ENCODE measurements around the gene VIT. TPM values are rescaled to one million over a fixed set of nuclear protein-coding genes. Genes with fewer than 3 reads are reported as not detected.
"Not testable (repeated sequence)": the region's sequence is repeated elsewhere in the genome, so short reads cannot be mapped to it uniquely, and the experiment has no call there.

The VIT gene
- total and polyA plus RNA-seq, 4 donors: 0.17 to 0.94 (median 0.32) TPM

- no peak for TF ChIP-seq CTCF (IDR thresholded peaks at IDR 0.05; ENCODE audit: control extremely low read depth, extremely low read depth)
- DNase-seq (no peak), ATAC-seq (ENCODE audit: insufficient read depth, low FRiP score) (no peak)
- Histone ChIP-seq H3K36me3 (ENCODE audit: control insufficient read depth in 4 of 4, insufficient read depth in 4 of 4, low read length in 4 of 4) (no peaks in the 10 kb centered on the region), H3K4me3 (no peak overlapping the region), H3K9me3 (ENCODE audit: control insufficient read depth in 4 of 4, insufficient read depth in 3 of 4, low read length in 3 of 4) (peaks cover 0 to 1% (median 0%) of the 10 kb centered on the region in 4 donors), H3K4me1 (ENCODE audit: control insufficient read depth in 5 of 5, insufficient read depth in 5 of 5, low read length in 5 of 5) (peaks cover 0 to 5% (median 0%) of the 10 kb centered on the region in 5 donors), H3K27ac (ENCODE audit: low read depth in 1 of 2, low read length in 1 of 2) (no peak overlapping the region), H3K9ac (ENCODE audit: insufficient read depth in 1 of 2, low read length in 2 of 2) (no peak overlapping the region), H3K27me3 (ENCODE audit: control insufficient read depth in 3 of 3, insufficient read depth in 3 of 3, low read length in 2 of 3) (no peaks in the 10 kb centered on the region)
- WGBS, 2 donors: 44 to 67% methylated on average over 2 of the region's 2 CpGs
These were observed 13.5 kb upstream of the VIT start for GRCh38 chr2:36683002-36683401.

GRCh38 chr2:36688291-36688690 is 8.2 kb upstream of the VIT start:
- H3K4me3 ChIP-seq; H3K9me3 ChIP-seq (ENCODE audit: control insufficient read depth in 4 of 4, insufficient read depth in 3 of 4, low read length in 3 of 4); H3K36me3 ChIP-seq (ENCODE audit: control insufficient read depth in 4 of 4, insufficient read depth in 4 of 4, low read length in 4 of 4); H3K9ac ChIP-seq (ENCODE audit: insufficient read depth in 1 of 2, low read length in 2 of 2); ATAC-seq (ENCODE audit: insufficient read depth, low FRiP score); H3K27ac ChIP-seq (ENCODE audit: low read depth in 1 of 2, low read length in 1 of 2); DNase-seq; H3K27me3 ChIP-seq (ENCODE audit: control insufficient read depth in 3 of 3, insufficient read depth in 3 of 3, low read length in 2 of 3): not testable (repeated sequence)
- peaks cover 0 to 18% (median 0%) of the 10 kb centered on the region in 5 donors for H3K4me1 ChIP-seq (ENCODE audit: control insufficient read depth in 5 of 5, insufficient read depth in 5 of 5, low read length in 5 of 5)
- 97 to 99% methylated on average over 17 to 30 of the region's 30 CpGs for WGBS, 2 donors

- ATAC-seq (ENCODE audit: insufficient read depth, low FRiP score); H3K4me3 ChIP-seq; DNase-seq; H3K9ac ChIP-seq (ENCODE audit: insufficient read depth in 1 of 2, low read length in 2 of 2); H3K27me3 ChIP-seq (ENCODE audit: control insufficient read depth in 3 of 3, insufficient read depth in 3 of 3, low read length in 2 of 3); H3K9me3 ChIP-seq (ENCODE audit: control insufficient read depth in 4 of 4, insufficient read depth in 3 of 4, low read length in 3 of 4); H3K36me3 ChIP-seq (ENCODE audit: control insufficient read depth in 4 of 4, insufficient read depth in 4 of 4, low read length in 4 of 4); H3K27ac ChIP-seq (ENCODE audit: low read depth in 1 of 2, low read length in 1 of 2): not testable (repeated sequence)
- WGBS, 2 donors: 82 to 90% methylated on average over 13 to 15 of the region's 15 CpGs
- H3K4me1 ChIP-seq (ENCODE audit: control insufficient read depth in 5 of 5, insufficient read depth in 5 of 5, low read length in 5 of 5): peaks cover 0 to 18% (median 0%) of the 10 kb centered on the region in 5 donors
These were observed 7.5 kb upstream of the VIT start for GRCh38 chr2:36689013-36689412.

GRCh38 chr2:36692121-36692520 is 4.4 kb upstream of the VIT start:
- Histone ChIP-seq H3K4me3 (no peak overlapping the region), H3K9me3 (ENCODE audit: control insufficient read depth in 4 of 4, insufficient read depth in 3 of 4, low read length in 3 of 4) (no peaks in the 10 kb centered on the region), H3K27ac (ENCODE audit: low read depth in 1 of 2, low read length in 1 of 2) (no peak overlapping the region), H3K9ac (ENCODE audit: insufficient read depth in 1 of 2, low read length in 2 of 2) (no peak overlapping the region), H3K27me3 (ENCODE audit: control insufficient read depth in 3 of 3, insufficient read depth in 3 of 3, low read length in 2 of 3) (no peaks in the 10 kb centered on the region), H3K4me1 (ENCODE audit: control insufficient read depth in 5 of 5, insufficient read depth in 5 of 5, low read length in 5 of 5) (peaks cover 0 to 30% (median 0%) of the 10 kb centered on the region in 5 donors), H3K36me3 (ENCODE audit: control insufficient read depth in 4 of 4, insufficient read depth in 4 of 4, low read length in 4 of 4) (no peaks in the 10 kb centered on the region)
- no peak for ATAC-seq (ENCODE audit: insufficient read depth, low FRiP score)
- peak in 2 of 3 donors; percentile 66 to 83 for DNase-seq
- TF ChIP-seq CTCF (IDR thresholded peaks at IDR 0.05; ENCODE audit: control extremely low read depth, extremely low read depth): no peak
- 33 to 42% methylated on average over 2 of the region's 2 CpGs for WGBS, 2 donors

All from lung (tissue), 12 donors.